ENCODE results near the gene P4HA3.
A peak's percentile ranks its signal among the peaks of the same experiment; 100 is the strongest.

Gene P4HA3

DNA sequence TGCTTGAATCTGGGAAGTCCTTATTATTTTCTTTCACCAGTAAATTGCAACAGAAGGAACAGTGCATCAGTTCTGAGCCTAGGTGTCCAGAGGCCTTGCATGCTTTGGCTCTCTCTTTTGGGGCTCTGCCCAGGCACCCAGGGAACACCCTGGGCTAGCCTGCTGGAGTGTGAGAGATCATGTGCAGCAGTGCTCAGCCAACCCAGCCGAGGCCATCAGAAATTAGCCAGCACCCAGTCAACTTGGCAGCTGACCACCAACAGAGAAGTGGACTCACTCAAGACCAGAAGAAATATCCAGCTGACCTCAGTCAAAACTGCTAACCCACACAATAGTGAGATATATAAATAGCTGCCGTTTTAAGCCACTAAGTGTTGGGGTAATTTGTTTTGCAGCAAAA is 11.2 kb upstream of the P4HA3 start:
- TF ChIP-seq, protein P1, sequence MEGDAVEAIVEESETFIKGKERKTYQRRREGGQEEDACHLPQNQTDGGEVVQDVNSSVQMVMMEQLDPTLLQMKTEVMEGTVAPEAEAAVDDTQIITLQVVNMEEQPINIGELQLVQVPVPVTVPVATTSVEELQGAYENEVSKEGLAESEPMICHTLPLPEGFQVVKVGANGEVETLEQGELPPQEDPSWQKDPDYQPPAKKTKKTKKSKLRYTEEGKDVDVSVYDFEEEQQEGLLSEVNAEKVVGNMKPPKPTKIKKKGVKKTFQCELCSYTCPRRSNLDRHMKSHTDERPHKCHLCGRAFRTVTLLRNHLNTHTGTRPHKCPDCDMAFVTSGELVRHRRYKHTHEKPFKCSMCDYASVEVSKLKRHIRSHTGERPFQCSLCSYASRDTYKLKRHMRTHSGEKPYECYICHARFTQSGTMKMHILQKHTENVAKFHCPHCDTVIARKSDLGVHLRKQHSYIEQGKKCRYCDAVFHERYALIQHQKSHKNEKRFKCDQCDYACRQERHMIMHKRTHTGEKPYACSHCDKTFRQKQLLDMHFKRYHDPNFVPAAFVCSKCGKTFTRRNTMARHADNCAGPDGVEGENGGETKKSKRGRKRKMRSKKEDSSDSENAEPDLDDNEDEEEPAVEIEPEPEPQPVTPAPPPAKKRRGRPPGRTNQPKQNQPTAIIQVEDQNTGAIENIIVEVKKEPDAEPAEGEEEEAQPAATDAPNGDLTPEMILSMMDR (IDR thresholded peaks at IDR 0.05), result no peak

DNA sequence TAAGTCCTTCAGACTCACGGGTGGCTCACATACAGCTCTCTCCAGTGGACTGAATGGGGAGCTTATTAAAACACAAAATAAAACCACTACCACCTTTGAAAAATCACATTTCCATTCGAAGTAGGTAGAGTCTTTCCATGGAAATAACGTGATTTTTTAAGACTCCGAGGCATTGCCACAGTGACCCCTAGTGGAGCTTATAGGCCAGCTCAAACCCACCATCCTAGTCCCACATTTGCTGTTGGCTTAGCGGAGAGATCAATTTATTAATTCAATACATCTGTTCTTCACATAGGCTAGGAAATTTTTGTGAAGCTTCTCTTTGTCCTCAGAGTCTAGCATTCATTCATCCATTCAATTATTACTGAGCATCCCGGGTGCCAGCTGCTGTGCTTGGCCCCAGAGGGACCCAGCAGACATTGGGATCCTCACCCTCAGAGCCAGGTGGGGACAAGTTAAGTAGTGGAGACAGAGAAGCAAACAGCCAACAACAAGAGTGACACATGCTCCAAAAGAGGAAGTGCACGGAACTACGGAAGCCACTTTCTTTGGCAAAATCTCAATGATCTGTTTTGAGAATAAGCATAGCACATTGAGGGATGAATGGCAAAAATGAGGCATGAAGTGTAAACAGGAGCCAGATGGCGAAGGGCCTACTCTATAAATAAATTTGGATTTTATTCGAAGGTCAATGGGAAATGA is 10.2 kb upstream of the P4HA3 start:
- TF ChIP-seq, protein P1 (IDR thresholded peaks at IDR 0.05), result peak; percentile 89

DNA sequence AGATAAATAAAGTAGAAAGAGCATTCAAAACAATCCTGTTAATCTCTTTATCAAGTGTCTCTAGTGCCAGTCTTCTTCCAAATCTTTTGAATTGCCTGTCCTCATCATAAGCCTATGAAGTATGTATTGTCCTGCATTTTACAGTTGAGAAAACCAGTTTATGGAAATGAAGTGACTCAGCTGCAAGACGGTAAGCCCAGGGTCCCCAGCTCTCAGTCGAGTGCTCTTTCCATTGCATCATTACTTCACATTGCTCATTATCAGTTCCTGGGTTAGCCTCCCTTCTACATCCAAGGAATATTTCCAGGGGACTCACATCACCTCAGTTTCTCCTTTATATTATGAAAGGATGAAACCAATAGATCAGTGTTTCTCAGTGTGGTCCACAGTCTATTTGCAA is 9.1 kb upstream of the P4HA3 start:
- TF ChIP-seq, protein P1 (IDR thresholded peaks at IDR 0.05), result no peak

DNA sequence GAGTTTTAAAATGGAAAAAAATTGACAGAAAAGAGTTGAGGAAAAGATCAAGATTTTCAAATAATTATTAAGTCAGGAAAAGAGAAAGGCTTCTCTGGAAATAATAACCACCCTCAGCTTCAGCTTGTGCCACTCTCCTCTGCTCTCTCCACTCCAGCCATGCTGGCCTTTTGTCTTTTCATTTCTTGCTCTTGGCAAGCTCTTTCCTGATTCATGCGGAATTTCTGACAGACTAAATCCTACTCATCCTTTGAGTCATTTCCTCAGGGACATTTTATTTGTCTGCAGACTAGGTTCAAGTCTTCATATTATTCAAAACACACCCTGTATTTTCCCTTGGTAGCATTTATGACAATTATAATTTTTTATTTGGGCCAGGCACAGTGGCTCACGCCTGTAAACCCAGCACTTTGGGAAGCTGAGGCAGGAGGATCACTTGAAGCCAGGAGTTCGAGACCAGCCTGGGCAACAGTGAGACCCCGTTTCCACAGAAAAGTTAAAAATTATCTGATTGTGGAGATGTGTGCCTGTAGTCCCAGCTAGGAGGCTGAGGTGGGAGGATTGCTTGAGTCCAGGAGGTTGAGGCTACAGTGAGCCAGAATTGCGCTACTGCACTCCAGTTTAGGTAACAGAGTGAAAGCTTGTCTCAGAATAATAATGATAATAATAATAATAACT is 7.8 kb upstream of the P4HA3 start:
- TF ChIP-seq, protein P1 (IDR thresholded peaks at IDR 0.05), result no peak

DNA sequence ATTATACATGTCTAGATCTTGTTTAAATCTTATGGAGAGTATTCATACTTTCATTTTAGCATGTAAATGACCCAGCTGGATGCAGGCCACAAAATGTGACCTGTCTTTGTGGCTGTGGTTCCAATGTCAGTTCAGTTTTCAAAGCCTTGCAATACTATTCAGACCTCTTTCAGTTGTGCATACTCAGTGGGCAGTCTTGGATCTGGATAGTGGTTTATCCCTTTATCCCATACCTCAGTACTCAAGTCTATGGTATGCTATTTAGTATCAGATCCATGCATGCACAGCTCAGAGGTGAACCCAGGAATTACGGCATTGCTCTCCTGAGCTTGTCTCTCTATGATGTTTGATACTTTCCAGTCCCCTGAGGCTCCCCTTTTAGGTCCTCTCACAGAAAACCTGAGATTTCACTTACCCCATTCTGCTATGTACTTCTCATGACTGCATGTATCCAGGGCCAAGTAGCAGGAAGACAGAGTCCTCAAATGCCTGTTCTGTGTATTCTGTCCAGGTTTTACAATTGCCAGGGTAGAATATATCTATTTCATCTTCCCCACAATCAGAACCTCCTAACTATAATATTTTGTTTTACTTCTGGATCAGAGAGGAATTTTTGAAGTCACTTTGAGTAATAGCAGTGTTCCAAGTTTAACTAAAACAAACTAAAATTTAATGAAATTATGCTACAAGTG is 6.9 kb upstream of the P4HA3 start:
- TF ChIP-seq, protein P1 (IDR thresholded peaks at IDR 0.05), result no peak

DNA sequence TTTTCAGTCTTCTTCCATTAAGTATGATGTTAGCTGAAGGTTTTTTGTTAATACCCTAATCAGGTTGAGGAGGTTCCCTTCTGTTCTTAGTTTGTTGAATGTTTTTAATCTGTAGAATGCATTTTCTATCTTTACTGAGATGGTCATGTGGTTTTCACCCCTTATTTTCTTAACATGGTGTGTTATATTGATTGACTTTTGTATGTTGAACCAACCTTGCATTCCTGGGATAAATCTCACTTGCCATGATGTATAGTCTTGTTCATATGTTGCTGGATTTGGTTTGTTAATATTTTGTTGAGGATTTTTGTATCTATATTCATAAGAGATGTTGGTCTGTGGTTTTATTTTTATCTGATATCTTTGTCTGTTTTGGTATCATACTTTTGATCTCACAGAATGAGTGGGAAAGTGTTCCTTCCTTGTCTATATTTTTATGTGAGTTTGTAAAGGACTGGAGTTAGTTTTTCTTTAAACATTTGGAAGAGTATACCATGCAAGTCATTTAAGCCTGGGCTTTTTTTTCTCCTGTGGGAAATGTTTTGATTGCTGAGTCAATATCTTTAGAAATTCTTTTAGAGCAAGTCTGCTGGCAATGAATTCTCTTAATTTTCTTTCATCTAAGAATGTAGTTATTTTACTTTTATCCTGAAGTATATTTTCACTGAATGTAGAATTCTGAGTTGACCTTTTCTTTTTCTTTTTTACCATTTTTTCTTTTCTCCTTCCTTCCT is 5.5 kb upstream of the P4HA3 start:
- TF ChIP-seq, protein P1 (IDR thresholded peaks at IDR 0.05), result no peak

DNA sequence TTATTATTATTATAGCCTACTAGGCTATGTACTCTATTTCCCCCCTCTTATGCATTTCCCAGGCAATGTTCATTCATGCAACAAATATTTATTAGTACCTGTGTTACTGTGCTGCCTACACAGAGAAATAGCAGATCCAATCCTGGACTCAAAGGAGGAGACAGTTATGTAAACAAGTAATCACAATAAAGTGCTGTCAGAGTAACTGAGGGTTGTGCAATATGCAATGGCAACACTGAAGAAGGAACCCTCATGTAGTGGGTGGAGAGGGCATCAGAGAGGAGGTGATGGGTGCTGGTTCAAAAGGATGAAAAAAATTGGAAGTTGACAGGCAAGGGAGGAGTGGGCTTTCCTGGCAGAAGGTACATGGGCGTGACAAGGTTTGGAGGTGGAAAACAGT is 886 bp upstream of the P4HA3 start:
- TF ChIP-seq, protein P1 (IDR thresholded peaks at IDR 0.05), result no peak
